Measurements from ENCODE around the gene TCIRG1.

The TCIRG1 gene

DNA sequence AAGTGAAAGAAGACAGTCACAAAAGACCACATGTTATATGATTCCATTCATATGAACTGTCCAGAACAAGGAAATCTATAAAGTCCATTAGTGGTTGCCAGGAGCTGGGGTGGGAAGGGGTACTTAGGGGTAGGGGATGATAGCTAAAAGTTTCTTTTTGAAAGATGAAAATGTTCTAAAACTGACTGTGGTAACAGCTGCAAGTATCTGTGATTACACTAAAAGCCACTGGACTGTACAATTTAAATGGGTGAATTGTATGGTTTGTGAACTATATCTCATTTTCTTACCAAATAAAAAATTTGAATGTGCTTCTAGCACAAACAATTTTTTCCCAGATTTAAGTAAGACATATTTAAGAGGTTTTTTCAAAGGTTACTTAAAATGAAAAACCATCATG lies 60.2 kb downstream of the TCIRG1 start:
- TF ChIP-seq, protein P1, sequence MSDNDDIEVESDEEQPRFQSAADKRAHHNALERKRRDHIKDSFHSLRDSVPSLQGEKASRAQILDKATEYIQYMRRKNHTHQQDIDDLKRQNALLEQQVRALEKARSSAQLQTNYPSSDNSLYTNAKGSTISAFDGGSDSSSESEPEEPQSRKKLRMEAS (IDR thresholded peaks at IDR 0.05) = no peak
- TF ChIP-seq CEBPB (IDR thresholded peaks at IDR 0.05) (no peak), YY1 (IDR thresholded peaks at IDR 0.05; ENCODE audit: low read depth) (no peak), TAF1 (IDR thresholded peaks at IDR 0.05; ENCODE audit: low read depth) (no peak), ZBTB7A (IDR thresholded peaks at IDR 0.05; ENCODE audit: low read depth) (no peak), NFIC (IDR thresholded peaks at IDR 0.05) (no peak), EGR1 (IDR thresholded peaks at IDR 0.05) (no peak)
- TF ChIP-seq, protein P2, sequence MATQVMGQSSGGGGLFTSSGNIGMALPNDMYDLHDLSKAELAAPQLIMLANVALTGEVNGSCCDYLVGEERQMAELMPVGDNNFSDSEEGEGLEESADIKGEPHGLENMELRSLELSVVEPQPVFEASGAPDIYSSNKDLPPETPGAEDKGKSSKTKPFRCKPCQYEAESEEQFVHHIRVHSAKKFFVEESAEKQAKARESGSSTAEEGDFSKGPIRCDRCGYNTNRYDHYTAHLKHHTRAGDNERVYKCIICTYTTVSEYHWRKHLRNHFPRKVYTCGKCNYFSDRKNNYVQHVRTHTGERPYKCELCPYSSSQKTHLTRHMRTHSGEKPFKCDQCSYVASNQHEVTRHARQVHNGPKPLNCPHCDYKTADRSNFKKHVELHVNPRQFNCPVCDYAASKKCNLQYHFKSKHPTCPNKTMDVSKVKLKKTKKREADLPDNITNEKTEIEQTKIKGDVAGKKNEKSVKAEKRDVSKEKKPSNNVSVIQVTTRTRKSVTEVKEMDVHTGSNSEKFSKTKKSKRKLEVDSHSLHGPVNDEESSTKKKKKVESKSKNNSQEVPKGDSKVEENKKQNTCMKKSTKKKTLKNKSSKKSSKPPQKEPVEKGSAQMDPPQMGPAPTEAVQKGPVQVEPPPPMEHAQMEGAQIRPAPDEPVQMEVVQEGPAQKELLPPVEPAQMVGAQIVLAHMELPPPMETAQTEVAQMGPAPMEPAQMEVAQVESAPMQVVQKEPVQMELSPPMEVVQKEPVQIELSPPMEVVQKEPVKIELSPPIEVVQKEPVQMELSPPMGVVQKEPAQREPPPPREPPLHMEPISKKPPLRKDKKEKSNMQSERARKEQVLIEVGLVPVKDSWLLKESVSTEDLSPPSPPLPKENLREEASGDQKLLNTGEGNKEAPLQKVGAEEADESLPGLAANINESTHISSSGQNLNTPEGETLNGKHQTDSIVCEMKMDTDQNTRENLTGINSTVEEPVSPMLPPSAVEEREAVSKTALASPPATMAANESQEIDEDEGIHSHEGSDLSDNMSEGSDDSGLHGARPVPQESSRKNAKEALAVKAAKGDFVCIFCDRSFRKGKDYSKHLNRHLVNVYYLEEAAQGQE (IDR thresholded peaks at IDR 0.05; ENCODE audit: low read depth) = no peak
- TF ChIP-seq, protein P3, sequence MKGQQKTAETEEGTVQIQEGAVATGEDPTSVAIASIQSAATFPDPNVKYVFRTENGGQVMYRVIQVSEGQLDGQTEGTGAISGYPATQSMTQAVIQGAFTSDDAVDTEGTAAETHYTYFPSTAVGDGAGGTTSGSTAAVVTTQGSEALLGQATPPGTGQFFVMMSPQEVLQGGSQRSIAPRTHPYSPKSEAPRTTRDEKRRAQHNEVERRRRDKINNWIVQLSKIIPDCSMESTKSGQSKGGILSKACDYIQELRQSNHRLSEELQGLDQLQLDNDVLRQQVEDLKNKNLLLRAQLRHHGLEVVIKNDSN (IDR thresholded peaks at IDR 0.05) = no peak

DNA sequence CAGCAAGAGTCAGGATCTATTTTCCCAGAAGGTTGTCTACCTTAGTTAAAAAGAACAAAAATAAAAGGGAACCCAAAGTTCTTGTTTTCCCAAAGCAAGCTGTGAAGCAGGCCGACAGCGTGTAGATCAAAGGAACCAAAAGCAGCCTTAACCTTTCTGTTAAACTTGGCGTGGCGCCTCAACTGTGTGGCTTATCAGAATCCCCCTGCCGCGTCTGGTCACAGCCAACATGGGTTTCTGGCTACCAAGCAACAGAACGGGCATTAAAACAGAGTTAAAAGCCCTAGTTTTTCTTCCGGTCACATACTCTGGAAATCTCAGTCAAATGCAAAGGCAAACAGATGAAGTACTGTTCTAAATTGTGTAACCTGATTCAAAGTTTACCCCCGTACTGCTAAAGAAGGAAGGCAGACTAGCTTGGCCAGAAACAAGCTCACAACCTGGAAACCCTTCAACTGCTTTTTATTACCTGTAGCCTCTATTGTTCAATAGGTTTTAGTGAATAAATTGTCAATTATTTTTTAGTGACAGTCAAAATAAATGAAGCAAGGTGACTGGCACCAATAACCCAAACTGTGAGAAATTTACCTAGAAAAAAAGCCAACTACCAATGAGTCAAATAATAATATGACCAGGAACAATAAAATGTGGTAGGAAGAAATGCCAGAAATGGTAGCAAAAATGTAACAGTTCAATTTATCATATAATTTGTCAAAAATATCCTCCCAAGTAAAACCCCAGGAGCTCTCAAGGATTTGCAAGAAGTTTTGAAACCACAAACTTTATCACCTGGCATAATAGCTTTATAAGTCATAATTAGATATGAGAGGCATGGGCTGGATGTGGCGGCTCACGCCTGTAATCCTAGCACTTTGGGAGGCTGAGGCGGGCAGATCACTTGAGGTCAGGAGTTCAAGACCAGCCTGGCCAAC lies 60.9 kb downstream of the TCIRG1 start:
- TF ChIP-seq CREB1 (IDR thresholded peaks at IDR 0.05; ENCODE audit: low read depth) = no peak
- no peak for TF ChIP-seq EGR1 (IDR thresholded peaks at IDR 0.05)
- TF ChIP-seq CEBPB (IDR thresholded peaks at IDR 0.05) = 0 out of 2 replicates have a peak, but pooled peaks have one; percentile 20
- TF ChIP-seq TAF1 (IDR thresholded peaks at IDR 0.05; ENCODE audit: low read depth) = no peak
- TF ChIP-seq, protein P3 (IDR thresholded peaks at IDR 0.05) = no peak
- no peak for TF ChIP-seq TEAD4 (IDR thresholded peaks at IDR 0.05)
- no peak for TF ChIP-seq RAD21 (IDR thresholded peaks at IDR 0.05; ENCODE audit: low read depth)
- TF ChIP-seq YY1 (IDR thresholded peaks at IDR 0.05; ENCODE audit: low read depth) = no peak
- TF ChIP-seq TCF12 (IDR thresholded peaks at IDR 0.05; ENCODE audit: low read depth) = no peak
- TF ChIP-seq, protein P2 (IDR thresholded peaks at IDR 0.05; ENCODE audit: low read depth) = no peak
- TF ChIP-seq EP300 (IDR thresholded peaks at IDR 0.05; ENCODE audit: borderline replicate concordance) = no peak
- TF ChIP-seq NFIC (IDR thresholded peaks at IDR 0.05) = peak; percentile 24; the same call in 1 of the 2 replicates
- no peak for TF ChIP-seq FOXM1 (IDR thresholded peaks at IDR 0.05; ENCODE audit: borderline replicate concordance, low read depth)
- TF ChIP-seq, protein P1 (IDR thresholded peaks at IDR 0.05) = no peak
- TF ChIP-seq ZBTB7A (IDR thresholded peaks at IDR 0.05; ENCODE audit: low read depth) = no peak
